Measurements from ENCODE around the gene FYN.

- TF ChIP-seq, protein P1, sequence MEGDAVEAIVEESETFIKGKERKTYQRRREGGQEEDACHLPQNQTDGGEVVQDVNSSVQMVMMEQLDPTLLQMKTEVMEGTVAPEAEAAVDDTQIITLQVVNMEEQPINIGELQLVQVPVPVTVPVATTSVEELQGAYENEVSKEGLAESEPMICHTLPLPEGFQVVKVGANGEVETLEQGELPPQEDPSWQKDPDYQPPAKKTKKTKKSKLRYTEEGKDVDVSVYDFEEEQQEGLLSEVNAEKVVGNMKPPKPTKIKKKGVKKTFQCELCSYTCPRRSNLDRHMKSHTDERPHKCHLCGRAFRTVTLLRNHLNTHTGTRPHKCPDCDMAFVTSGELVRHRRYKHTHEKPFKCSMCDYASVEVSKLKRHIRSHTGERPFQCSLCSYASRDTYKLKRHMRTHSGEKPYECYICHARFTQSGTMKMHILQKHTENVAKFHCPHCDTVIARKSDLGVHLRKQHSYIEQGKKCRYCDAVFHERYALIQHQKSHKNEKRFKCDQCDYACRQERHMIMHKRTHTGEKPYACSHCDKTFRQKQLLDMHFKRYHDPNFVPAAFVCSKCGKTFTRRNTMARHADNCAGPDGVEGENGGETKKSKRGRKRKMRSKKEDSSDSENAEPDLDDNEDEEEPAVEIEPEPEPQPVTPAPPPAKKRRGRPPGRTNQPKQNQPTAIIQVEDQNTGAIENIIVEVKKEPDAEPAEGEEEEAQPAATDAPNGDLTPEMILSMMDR (IDR thresholded peaks at IDR 0.05; ENCODE audit: low read depth, low read length, missing input control): no peak
- TF ChIP-seq ZBTB33 (IDR thresholded peaks at IDR 0.05) (no peak), SP1 (IDR thresholded peaks at IDR 0.05) (no peak), TAF1 (conservative IDR thresholded peaks at IDR 0.05) (no peak), EGR1 (IDR thresholded peaks at IDR 0.05; ENCODE audit: low read depth in 2 of 2) (no peak), HNF4G (IDR thresholded peaks at IDR 0.05) (no peak), YY1 (IDR thresholded peaks at IDR 0.05) (no peak)
Measured at GRCh38 chr6:111817451-111818120, 55.7 kb downstream of the FYN start.
